ENCODE results near the gene CCL1. TPM values are rescaled to one million over a fixed set of nuclear protein-coding genes. Genes with fewer than 3 reads are reported as not detected.

The CCL1 gene
- total RNA-seq, 1 experiment from 2014 or later, result not detected

GRCh38 chr17:34384271-34384670 lies 21.2 kb upstream of the CCL1 start:
- Histone ChIP-seq H2AFZ (ENCODE audit: low read length) (no peak overlapping the region), H3K27me3 (ENCODE audit: insufficient read depth, low read length) (no peaks in the 10 kb centered on the region)

More at GRCh38 chr17:34384271-34384670, 21.2 kb upstream of the CCL1 start:
- Histone ChIP-seq H3K56ac (ENCODE audit: insufficient read length, low read depth, low read length) (no peak overlapping the region), H2BK20ac (ENCODE audit: low read depth, low read length, poor library complexity, severe bottlenecking) (no peak overlapping the region), H3K23ac (ENCODE audit: insufficient read length, low read depth, low read length) (no peak overlapping the region), H3K9ac (ENCODE audit: extremely low read depth, insufficient read length, low read length) (no peak overlapping the region), H2BK120ac (ENCODE audit: low read depth, low read length, poor library complexity, severe bottlenecking) (no peak overlapping the region), H4K20me1 (ENCODE audit: control insufficient read depth, insufficient read depth, insufficient read length) (no peaks in the 10 kb centered on the region), H3K79me2 (ENCODE audit: insufficient read depth, low read length) (no peaks in the 10 kb centered on the region), H3K27ac (ENCODE audit: insufficient read length, low read depth, low read length) (no peak overlapping the region), H3K23me2 (ENCODE audit: insufficient read length, low read depth, low read length, poor library complexity, severe bottlenecking) (no peaks in the 10 kb centered on the region), H3K9me3 (ENCODE audit: control insufficient read depth, low read depth, low read length) (no peaks in the 10 kb centered on the region), H4K5ac (ENCODE audit: insufficient read length, low read depth, low read length) (no peak overlapping the region), H2AK5ac (ENCODE audit: insufficient read length, low read length) (no peak overlapping the region), H3T11ph (ENCODE audit: low read length) (no peak overlapping the region), H3K4me2 (ENCODE audit: insufficient read depth, insufficient read length, low read length) (no peak overlapping the region), H2BK5ac (ENCODE audit: insufficient read length, low read length) (no peak overlapping the region), H3K14ac (ENCODE audit: insufficient read depth, low read length) (no peak overlapping the region), H4K91ac (ENCODE audit: insufficient read length, low read depth, low read length) (no peak overlapping the region), H3K18ac (ENCODE audit: insufficient read length, low read depth, low read length) (no peak overlapping the region), H3K79me1 (ENCODE audit: insufficient read depth, low read depth, low read length, poor library complexity, severe bottlenecking) (no peaks in the 10 kb centered on the region), H2BK15ac (ENCODE audit: low read depth, low read length) (no peak overlapping the region), H3K4ac (ENCODE audit: low read depth, low read length) (no peak overlapping the region), H2BK12ac (ENCODE audit: insufficient read length, low read depth, low read length) (no peak overlapping the region), H3K4me1 (ENCODE audit: insufficient read depth, low read length) (no peaks in the 10 kb centered on the region), H4K8ac (replicated peaks; ENCODE audit: insufficient read length, low read depth, low read length) (no peak overlapping the region)
- no peak for DNase-seq
- H3K36me3 Mint-ChIP-seq (ENCODE audit: insufficient read depth in 1 of 3, low read depth in 3 of 3), result no peaks in the 10 kb centered on the region
- H3K4me1 Mint-ChIP-seq, result peaks cover 3 to 9% of the 10 kb centered on the region in 2 experiments; a peak in 2 of 4 replicates
- no peak overlapping the region for H3K4me3 Mint-ChIP-seq
- no peaks in the 10 kb centered on the region for H3K9me3 Mint-ChIP-seq
- peaks cover 7% of the 10 kb centered on the region for H3K27me3 Mint-ChIP-seq (ENCODE audit: low read depth)
- WGBS (ENCODE audit: extremely low coverage, insufficient read length, low lambda C conversion rate), result no CpG with 5 or more reads among the region's 1 CpG
- no peak overlapping the region for H3K27ac Mint-ChIP-seq
- TF ChIP-seq, protein P1, sequence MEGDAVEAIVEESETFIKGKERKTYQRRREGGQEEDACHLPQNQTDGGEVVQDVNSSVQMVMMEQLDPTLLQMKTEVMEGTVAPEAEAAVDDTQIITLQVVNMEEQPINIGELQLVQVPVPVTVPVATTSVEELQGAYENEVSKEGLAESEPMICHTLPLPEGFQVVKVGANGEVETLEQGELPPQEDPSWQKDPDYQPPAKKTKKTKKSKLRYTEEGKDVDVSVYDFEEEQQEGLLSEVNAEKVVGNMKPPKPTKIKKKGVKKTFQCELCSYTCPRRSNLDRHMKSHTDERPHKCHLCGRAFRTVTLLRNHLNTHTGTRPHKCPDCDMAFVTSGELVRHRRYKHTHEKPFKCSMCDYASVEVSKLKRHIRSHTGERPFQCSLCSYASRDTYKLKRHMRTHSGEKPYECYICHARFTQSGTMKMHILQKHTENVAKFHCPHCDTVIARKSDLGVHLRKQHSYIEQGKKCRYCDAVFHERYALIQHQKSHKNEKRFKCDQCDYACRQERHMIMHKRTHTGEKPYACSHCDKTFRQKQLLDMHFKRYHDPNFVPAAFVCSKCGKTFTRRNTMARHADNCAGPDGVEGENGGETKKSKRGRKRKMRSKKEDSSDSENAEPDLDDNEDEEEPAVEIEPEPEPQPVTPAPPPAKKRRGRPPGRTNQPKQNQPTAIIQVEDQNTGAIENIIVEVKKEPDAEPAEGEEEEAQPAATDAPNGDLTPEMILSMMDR (conservative IDR thresholded peaks at IDR 0.05), result no peak

Measured in H9 (cell line).